ENCODE data around the gene SYS1.

DNA sequence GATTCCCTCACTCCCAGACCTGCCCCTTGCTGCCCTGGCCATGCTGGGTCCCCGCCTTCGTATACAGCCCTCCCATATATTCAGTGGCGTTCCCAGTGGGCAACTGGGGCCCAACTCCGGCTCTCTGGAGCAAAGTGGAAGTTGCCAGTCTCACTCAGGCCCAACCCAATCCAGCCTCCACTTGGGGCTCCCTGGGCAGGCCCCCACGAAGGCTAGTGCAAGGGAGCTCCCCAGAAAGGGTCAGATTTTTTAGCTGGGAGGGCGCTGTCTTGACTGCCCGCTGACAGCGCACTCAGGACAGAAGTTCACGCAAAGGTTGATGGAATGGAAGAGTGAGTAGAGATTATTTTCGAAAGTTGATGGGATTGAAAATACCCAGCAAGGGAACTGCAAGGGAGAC is 9.3 kb downstream of the SYS1 start:
- TF ChIP-seq, protein P1, sequence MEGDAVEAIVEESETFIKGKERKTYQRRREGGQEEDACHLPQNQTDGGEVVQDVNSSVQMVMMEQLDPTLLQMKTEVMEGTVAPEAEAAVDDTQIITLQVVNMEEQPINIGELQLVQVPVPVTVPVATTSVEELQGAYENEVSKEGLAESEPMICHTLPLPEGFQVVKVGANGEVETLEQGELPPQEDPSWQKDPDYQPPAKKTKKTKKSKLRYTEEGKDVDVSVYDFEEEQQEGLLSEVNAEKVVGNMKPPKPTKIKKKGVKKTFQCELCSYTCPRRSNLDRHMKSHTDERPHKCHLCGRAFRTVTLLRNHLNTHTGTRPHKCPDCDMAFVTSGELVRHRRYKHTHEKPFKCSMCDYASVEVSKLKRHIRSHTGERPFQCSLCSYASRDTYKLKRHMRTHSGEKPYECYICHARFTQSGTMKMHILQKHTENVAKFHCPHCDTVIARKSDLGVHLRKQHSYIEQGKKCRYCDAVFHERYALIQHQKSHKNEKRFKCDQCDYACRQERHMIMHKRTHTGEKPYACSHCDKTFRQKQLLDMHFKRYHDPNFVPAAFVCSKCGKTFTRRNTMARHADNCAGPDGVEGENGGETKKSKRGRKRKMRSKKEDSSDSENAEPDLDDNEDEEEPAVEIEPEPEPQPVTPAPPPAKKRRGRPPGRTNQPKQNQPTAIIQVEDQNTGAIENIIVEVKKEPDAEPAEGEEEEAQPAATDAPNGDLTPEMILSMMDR (IDR thresholded peaks at IDR 0.05): no peak
- no peak for TF ChIP-seq POLR2A (IDR thresholded peaks at IDR 0.05)

Measured in right lobe of liver (tissue), 4 donors.